NCI-H524 treated with DMSO at 0.1 percent for 48 hours (cell line): Measurements from ENCODE around the gene SEC24C.
"Not testable (repeated sequence)": the region's sequence is repeated elsewhere in the genome, so short reads cannot be mapped to it uniquely, and the experiment has no call there.

Experiments
- DNase-seq: peaks from one replicate; lab custom pipeline; 2025; lab: John Stamatoyannopoulos, UW

The SEC24C gene

GRCh38 chr10:73772281-73773151 lies 28.3 kb downstream of the SEC24C start:
- DNase-seq, result no peak

DNA sequence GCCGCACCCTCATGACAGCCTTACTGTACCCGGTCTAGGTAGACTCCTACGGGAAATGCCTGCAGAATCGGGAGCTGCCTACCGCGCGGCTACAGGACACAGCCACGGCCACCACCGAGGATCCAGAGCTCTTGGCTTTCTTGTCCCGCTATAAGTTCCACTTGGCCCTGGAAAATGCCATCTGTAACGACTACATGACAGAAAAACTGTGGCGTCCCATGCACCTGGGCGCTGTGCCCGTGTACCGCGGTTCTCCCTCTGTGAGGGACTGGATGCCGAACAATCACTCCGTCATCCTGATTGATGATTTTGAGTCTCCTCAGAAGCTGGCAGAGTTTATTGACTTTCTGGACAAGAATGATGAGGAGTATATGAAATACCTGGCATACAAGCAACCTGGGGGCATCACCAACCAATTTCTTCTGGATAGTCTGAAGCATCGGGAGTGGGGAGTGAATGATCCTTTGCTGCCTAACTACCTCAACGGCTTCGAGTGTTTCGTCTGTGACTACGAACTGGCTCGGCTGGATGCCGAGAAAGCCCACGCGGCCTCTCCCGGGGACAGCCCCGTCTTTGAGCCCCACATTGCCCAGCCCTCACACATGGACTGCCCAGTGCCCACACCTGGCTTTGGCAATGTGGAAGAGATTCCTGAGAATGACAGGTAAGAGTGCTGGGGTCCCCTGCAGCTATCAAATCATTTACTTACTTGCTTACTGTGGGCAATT lies 29.1 kb downstream of the SEC24C start:
- DNase-seq, result no peak

DNA sequence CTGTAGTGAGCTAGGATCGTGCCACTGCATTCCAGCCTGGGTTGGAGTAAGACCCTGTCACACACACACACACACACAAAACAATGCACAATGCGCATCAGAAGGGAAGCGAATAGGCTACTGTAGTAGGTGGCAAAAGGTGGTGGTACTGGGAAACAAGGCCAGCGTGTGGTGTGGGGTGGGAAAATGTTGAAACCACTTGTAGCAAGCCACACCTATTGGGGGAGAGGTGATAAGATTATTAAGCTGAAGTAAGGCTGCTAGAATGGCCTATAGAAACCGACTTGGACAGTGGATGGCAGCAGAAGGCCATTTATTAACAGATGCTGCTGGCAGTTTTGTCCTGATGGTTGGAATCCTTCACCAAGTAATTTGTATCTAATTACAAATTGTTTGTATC lies 30.5 kb downstream of the SEC24C start:
- DNase-seq, result no peak

GRCh38 chr10:73779018-73779417 lies 34.8 kb downstream of the SEC24C start:
- no peak for DNase-seq

DNA sequence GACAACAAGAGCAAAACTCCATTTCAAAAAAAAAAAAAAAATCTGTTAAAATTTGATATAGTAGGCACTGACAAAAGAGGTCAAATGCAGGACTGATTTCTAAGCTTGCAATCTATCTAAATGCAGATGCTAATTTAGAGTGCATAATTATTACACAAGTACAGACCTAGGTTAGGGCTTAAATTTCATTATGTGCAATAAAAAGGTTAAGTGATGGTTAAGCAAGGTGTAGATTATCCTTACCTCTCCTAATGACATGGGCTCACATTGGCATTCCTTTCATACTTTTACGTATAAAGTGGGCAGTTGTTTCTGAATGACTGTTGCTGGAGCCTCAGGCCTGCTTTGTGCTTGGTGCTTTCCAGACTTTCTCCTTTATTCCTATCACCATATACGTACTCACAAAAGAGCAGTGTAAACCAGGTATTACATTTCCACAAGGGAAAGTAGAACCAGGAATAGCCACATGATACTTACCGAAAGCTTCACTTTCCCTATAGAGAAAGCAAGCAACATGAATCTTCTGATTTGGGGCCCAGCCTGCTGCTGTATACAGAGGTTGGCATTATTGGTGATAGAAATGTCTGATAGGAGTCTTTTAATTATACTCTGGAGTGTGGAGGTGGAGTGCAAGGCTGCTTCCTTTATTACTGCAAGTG lies 35.5 kb downstream of the SEC24C start:
- DNase-seq, result no peak

DNA sequence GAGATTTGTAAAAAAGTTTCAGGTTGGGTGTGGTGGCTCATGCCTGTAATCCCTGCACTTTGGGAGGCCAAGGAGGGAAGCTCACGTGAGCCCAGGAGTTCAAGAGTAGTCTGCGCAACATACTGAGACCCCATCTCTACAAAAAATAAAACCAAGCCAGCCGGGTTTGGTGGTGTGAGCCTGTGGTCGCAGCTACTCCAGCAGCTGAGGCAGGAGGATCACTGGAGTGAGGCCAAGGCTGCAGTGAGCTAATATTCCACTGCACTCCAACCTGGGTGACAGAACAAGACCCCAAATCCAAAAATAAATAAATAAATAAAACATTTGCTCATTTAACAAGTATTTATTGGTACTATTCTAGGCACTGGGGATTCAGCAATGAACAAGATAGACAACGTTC lies 36.1 kb downstream of the SEC24C start:
- DNase-seq, result no peak

- no peak for DNase-seq
Observed at GRCh38 chr10:73780966-73781365, 36.8 kb downstream of the SEC24C start.

- DNase-seq, result no peak
Observed at GRCh38 chr10:73781548-73781878, 37.3 kb downstream of the SEC24C start.

- DNase-seq, result no peak
Observed at GRCh38 chr10:73781879-73782748, 37.9 kb downstream of the SEC24C start, which contains the start of gene CHCHD1. Gene CHCHD1 (plus strand): TSS chr10:73782048. CDS start chr10:73782076, 28 bp downstream.

DNA sequence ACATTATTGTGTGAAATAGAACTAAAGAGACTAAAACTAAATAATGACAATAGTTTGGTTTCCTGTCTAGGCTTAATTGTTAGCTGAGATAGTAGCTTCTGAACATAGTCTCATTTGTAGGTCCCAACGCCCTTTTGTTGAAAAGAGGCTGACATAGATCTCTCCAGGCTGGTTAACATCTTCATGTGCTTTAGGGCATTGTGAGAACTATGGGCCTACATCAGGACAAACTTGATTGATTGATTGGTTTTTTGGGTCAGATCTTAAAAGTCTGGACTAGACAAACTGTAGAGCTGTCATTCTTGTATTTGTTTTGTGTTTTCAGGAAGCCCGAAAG lies 38.5 kb downstream of the SEC24C start:
- no peak for DNase-seq

DNA sequence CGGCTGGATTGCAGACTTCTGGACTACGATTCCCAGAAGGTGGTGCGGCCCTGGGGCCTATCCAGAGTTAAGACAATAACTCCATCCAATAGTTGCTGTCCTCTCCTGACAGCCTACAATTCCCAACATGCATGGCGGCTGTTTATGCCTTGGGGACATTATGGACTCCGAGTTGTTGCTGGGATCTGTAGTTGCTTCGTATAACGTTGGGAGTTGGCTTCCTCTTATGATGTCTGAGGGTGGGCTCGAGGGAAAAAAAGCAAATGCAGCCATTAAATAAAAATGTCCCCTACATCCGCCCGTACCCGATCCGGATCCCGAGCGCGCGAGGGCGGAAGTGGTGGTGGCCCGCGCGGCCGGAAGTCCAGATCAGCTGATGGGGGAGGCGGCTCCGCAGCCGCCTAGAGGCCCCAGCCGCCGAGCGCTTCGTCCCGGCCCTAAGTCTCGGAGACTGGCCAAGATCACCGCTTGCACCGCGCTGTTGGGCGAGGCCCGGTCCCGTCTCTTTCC lies 41.1 kb downstream of the SEC24C start, which contains the start of gene ZSWIM8:
Gene ZSWIM8, plus strand, starts transcription at position 396 of the 510 bp plus-strand sequence. CDS start 273 bp downstream, outside the sequence.
- DNase-seq, result peak; percentile 10

- no peak for DNase-seq
Observed at GRCh38 chr10:73785721-73786511, 41.7 kb downstream of the SEC24C start.

DNA sequence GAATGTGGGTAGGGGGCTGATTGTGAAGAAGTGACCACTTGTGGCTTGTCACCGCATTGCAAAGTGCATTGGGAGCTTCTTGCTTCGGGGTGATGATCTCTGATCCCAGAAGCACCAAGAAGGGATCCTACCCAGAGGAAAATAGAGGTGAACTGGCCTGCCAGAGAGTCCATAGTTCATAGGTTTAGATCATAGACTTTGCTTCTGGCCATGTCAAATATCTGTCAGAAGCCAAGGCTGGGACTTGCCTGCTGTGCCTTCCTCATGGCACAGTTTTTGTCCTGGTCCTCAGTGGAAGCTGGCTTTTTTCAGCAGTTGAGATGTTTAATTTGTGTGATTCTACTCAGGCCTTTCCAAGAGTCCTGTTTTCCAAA lies 42.3 kb downstream of the SEC24C start:
- DNase-seq, result no peak

DNA sequence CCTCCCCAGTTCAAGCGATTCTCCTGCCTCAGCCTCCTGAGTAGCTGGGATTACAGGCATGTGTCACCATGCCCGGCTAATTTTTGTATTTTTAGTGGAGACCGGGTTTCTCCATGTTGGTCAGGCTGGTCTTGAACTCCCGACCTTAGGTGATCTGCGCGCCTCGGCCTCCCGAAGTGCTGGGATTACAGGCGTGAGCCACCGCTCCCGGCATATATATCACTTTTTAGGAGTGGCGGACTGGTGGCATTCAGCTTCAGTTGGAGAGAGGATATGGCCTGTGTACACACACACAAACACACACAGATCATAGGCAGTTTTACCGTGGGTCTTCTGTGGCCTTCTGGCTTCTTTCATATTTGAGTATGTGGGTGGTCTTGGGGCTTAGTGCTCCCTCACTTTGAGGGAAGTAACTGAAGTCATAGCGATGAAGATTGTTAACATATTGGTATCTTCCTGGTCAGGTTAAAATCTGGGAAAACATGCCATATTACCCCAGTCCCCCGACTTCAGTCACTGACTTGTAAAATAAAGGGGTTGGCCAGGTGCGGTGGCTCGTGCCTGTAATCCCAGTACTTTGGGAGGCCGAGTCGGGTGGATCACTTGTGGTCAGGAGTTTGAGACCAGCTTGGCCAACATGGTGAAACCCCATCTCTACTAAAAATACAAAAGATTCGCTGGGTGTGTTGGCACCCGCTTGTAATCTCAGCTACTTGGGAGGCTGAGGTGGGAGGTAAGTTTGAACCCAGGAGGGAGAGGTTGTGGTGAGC lies 43.0 kb downstream of the SEC24C start:
- not testable (repeated sequence) for DNase-seq

GRCh38 chr10:73788864-73789658 lies 44.9 kb downstream of the SEC24C start:
- no peak for DNase-seq

GRCh38 chr10:73789659-73790055 lies 45.5 kb downstream of the SEC24C start:
- no peak for DNase-seq

DNA sequence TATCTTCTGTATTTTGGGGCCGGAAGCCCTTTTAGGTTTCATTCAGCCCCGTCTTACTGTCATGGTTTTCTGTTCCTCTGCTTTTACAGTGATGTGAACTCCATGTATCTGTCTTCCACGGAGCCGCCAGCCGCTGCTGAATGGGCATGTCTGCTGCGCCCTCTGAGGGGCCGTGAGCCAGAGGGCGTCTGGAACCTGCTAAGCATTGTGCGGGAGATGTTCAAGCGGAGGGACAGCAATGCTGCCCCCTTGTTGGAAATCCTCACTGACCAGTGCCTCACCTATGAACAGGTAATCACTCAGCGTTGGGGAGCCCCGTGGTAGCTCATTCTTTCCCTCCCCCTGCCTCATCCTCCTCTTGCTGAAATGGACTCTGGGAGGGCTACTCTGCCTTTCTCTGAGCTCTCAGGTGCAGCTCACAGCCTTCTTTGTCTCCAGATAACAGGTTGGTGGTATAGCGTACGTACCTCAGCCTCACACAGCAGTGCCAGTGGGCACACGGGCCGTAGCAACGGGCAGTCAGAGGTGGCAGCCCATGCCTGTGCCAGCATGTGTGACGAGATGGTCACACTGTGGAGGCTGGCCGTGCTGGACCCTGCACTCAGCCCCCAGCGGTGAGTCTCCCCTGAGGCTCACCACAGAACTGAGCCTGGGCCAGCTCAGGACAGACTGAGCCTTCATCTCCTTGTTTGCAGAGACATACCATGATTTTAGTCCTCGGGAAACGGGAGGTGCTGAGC lies 46.9 kb downstream of the SEC24C start:
- no peak for DNase-seq

DNA sequence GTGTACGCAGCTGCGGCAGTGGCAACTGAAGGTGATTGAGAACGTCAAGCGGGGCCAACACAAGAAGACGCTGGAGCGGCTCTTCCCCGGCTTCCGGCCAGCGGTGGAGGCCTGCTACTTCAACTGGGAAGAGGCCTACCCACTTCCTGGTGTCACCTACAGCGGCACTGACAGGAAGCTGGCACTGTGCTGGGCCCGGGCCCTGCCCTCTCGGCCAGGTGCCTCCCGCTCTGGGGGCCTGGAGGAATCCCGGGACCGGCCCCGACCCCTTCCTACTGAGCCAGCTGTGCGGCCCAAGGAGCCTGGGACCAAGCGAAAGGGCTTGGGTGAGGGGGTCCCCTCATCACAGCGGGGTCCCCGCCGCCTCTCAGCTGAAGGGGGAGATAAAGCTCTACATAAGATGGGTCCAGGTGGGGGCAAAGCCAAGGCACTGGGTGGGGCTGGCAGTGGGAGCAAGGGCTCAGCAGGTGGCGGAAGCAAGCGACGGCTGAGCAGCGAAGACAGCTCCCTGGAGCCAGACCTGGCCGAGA lies 47.8 kb downstream of the SEC24C start:
- no peak for DNase-seq
